NOMO-1 (cell line): ENCODE data around the gene CHL1.
"Not testable (repeated sequence)": the region's sequence is repeated elsewhere in the genome, so short reads cannot be mapped to it uniquely, and the experiment has no call there.

Source experiments
- DNase-seq, 2 experiments: peaks; one replicate each; lab custom pipeline; 2025; ENCODE audit not compliant: unreplicated experiment in 2 of 2; lab: John Stamatoyannopoulos, UW

The CHL1 gene

GRCh38 chr3:332701-333100, 136.1 kb downstream of the CHL1 start:
- no peak for DNase-seq

- no peak for DNase-seq
These were observed 138.7 kb downstream of the CHL1 start for GRCh38 chr3:335240-335639.

- DNase-seq, result no peak
These were observed 142.8 kb downstream of the CHL1 start for GRCh38 chr3:339351-339750.

GRCh38 chr3:341998-342397, 145.4 kb downstream of the CHL1 start:
- no peak for DNase-seq

DNA sequence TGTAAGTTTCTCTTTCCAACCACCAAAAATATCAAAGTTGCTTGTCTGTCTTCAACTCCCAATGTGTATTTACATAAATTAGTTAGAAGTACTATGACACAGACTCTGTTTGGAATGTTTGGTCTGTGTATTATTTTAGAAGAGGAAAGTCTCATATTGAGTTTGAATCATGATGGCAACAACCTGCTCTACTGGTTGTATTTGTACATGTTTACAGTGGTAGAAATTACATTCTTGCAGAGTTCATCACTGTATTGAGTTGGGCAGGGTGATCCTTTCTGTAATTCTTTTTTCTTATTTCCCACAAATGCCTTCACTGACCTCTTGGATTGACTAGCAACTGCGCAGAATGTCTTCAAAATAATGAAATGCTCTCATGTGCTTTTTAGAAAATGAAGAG, 149.6 kb downstream of the CHL1 start:
- DNase-seq, result no peak

- no peak for DNase-seq
These were observed 151.0 kb downstream of the CHL1 start for GRCh38 chr3:347581-347980.

GRCh38 chr3:350871-351371, 154.4 kb downstream of the CHL1 start:
- DNase-seq, result no peak

GRCh38 chr3:352599-352998, 156.0 kb downstream of the CHL1 start:
- DNase-seq, result no peak

GRCh38 chr3:353191-353739, 156.7 kb downstream of the CHL1 start:
- no peak for DNase-seq

DNA sequence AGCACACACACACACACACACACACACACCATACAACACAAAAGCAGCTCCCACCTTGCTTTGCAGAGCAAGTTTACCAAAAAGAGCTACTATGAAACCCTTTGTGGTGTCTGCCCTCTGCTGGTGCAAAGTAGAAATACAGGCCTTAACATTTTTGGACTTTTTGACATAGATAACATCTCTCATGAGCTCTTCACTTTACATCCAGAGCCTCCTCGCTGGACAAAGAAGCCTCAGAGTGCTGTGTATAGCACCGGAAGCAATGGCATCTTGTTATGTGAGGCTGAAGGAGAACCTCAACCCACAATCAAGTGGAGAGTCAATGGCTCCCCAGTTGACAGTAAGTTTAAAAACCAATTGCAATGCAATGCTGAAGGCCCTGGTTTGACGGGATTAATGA, 157.9 kb downstream of the CHL1 start:
- peak in 1 of 2 experiments; percentile 17 for DNase-seq

DNA sequence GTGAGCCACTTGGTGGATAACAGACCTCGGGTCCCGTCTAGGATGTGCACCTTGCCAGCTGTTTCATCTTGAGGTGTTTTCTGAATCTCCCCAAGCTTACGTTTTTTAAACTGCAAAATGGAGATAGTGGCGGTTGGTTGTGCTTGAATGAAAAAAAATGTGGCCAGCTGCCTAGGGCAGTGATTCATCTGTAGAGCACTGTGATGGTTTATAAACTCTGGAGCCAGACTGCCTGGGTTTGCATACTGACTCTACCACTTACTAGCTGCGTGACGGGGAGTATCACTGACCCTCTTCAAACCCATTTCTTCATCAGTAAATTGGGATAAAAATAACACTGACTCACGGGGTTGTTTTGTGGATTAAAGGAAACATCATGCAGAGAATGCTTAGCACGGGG, 159.1 kb downstream of the CHL1 start:
- DNase-seq, result no peak

DNA sequence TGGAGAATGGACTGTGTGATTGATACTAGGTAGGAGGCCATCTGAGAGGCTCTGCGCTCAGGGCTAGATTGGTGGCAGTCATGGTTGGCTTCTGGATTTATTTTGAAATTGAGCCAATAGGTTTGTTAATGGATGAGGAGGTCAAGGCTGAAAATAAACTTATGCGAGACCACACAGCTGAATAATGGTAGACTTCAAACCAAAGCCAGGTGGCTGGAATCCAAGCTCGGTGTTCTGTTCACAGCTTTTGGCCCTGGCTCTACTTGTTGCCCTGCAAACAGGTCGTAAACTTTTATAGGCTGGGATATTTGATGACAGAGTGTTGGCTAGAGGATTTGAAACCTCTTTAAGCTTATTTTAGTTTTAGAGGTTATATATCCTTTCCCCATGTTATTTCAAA, 160.4 kb downstream of the CHL1 start:
- DNase-seq, result no peak

DNA sequence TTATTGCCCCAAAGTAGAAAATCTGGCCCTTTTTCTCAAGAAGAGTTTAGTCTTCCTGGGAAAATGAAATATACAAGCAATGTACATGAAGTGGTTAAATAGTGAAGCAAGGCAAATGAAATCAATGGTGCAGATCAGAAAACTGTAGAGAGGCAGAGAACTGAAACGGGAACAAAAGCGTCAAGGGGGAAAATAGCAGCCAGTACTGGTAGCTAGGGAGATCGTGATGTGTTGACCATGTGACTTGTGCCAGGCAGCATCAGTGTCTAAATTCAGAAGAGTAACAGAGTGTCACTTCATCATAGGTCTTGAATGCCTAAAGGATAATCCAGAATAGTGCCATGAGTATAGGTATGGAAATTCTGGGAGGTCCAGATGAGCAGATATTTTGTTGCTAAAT, 163.1 kb downstream of the CHL1 start:
- no peak for DNase-seq

DNA sequence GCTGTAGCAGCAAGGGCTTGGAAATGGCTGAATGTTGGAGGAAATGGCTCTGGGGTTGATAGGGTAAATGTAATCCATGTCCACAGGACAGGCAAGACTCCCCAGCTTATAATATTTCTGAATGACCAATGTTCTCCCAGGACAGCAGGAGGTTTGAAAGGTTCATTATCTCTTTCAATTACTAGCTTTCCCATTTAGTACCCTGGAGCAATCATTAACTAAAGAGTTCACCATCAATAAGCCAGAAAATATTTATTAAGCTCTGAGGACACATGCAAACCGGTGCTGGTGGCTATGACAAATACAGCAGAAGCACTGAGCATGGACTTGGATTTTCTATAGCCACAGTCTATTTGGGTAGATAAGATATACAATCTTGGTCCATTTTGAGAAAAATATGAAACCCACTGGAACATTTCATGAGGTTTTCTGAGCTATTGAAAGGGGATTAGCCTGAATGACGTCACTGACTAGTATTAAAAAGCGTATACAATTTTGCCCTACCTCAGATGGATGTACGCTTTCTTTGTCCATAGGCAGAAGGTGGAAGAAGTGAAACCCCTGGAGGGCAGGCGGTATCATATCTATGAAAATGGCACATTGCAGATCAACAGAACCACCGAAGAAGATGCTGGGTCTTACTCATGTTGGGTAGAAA, 166.2 kb downstream of the CHL1 start:
- no peak for DNase-seq

DNA sequence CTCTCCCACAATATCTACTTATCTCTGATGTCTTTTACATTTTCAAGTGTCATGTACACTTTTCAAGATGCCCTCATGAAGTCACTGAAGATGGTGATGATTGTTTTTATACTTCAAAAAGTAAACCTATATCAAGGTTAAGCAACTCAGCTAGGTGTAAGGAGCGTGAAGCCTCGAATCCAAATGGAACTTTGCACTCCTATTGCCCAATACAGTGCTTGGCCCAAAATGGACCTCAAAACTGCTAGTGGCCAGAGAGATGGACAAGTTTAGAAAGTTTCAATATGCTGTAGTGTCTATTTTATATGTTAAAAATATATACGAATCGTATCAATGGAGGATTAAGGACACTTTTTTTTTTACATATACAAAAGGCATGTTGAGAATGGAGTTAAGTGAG, 167.7 kb downstream of the CHL1 start:
- no peak for DNase-seq

DNA sequence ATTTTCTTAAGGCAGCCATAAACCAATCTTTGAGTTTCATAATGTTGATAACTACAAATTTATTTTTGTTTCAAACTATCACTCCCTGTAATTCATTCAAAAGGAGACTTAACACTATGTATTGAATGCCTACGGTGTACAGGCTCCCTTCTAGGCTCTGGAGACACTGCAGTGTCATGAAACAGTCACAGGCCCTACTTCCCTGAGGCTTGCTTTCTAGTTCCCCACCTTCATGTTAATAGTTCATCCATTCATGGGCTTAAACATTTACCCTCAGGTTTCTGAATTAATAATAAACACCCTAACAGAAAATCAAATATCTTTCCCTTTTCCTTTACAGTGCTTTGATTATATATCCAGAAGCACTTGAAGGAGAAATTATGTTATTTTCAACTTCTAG, 168.7 kb downstream of the CHL1 start:
- no peak for DNase-seq

GRCh38 chr3:366253-366652, 169.7 kb downstream of the CHL1 start:
- not testable (repeated sequence) for DNase-seq

- DNase-seq, result no peak
These were observed 176.7 kb downstream of the CHL1 start for GRCh38 chr3:373193-373779.

DNA sequence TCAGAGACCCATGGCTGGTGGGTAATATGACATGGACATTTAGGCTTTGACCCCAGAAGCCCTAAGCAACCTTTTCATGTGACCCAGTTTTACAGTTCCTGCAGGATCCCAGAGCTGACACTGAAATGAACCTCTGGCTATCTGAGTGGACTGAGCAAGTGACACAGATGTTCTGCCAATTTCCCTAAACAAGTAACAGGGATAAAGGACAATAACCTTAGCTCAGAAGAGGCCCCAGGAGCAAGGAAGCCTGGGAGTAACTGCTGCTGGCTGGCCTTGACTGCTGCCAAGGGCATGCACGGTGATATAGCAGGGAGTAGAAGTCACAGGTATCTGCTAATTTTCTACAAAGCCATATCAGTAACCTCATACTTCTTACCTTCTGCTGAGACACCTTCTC, 177.9 kb downstream of the CHL1 start:
- DNase-seq, result no peak

GRCh38 chr3:377158-377561, 180.6 kb downstream of the CHL1 start:
- peak; percentile 33 to 57 for DNase-seq

DNA sequence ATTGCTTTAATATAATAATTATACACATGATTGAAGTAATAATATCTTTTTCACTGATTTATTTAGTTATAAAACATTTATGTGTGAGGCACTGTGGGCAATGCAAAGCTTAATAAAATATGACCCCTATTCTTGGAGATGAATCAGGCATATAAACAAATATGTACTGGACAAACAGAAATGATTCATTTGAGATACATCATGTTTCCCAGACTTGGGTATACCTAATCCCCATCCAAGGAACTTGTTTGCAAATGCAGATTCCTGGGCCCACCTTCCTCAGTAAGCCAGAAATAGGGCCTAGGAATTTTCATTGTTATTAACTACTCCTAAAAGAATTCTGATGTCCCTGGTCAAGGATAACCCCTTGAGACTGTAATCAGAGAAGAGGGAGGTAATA, 184.2 kb downstream of the CHL1 start:
- DNase-seq, result no peak

- no peak for DNase-seq
These were observed 188.6 kb downstream of the CHL1 start for GRCh38 chr3:385151-385550.
